H1 (cell line): ENCODE data around the gene TAS2R46. TPM values are rescaled to one million over a fixed set of nuclear protein-coding genes. Genes with fewer than 3 reads are reported as not detected.

Source experiments
- CTCF ChIA-PET: fragments of 300-600 bp; sonication (Branson Sonifier 250); formaldehyde crosslinking; loops from one replicate; lab custom pipeline; 2021; ENCODE audit not compliant: partially characterized antibody; lab: Charles Lee
- POLR2A ChIA-PET: fragments of 300-600 bp; sonication (Branson Sonifier 250); formaldehyde crosslinking; loops from one replicate; lab custom pipeline; 2021; ENCODE audit warnings: inconsistent platforms; ENCODE audit not compliant: partially characterized antibody; lab: Charles Lee
- DNase-seq, 2 experiments: peaks; one replicate each; pipeline versions ENCODE4 v3.0.0 to v3.0.0-alpha.2; 2010 to 2022; ENCODE audit warnings: low spot score in 2 of 2, low read depth in 1 of 2, mixed read lengths in 1 of 2
- FAIRE-seq: peaks from 2 replicates; lab custom pipeline; 2011; peaks lifted over from hg19 to GRCh38; lab: Jason Lieb, UNC
- H2AFZ ChIP-seq: 2 replicates; pipeline ENCODE4 v1.8.1; 2012; ENCODE audit warnings: low read length, inconsistent platforms
- H2AK5ac ChIP-seq: 2 replicates; pipeline ENCODE4 v1.6.1; 2013; ENCODE audit warnings: low read depth, low read length
- H2BK120ac ChIP-seq: replicated peaks from 2 replicates; pipeline ENCODE3; 2013; ENCODE audit warnings: low read depth, low read length, inconsistent platforms
- H2BK12ac ChIP-seq: 2 replicates; pipeline ENCODE4 v1.6.1; 2013; ENCODE audit warnings: low read depth, low read length
- H2BK15ac ChIP-seq: 2 replicates; pipeline ENCODE4 v1.6.1; 2013; ENCODE audit warnings: low read length
- H2BK20ac ChIP-seq: 2 replicates; pipeline ENCODE4 v1.6.1; 2013; ENCODE audit warnings: low read length
- H2BK5ac ChIP-seq: 2 replicates; pipeline ENCODE4 v1.6.1; 2013; ENCODE audit warnings: low read depth, low read length
- H3K14ac ChIP-seq: 2 replicates; pipeline ENCODE4 v1.6.1; 2013; ENCODE audit warnings: inconsistent platforms; ENCODE audit not compliant: insufficient read length
- H3K18ac ChIP-seq: 2 replicates; pipeline ENCODE4 v1.6.1; 2013; ENCODE audit warnings: low read length; ENCODE audit errors: extremely low read depth
- H3K23ac ChIP-seq: 2 replicates; pipeline ENCODE4 v1.6.1; 2013; ENCODE audit warnings: inconsistent platforms; ENCODE audit not compliant: insufficient read length
- H3K23me2 ChIP-seq: 2 replicates; pipeline ENCODE4 v1.6.1; 2013; ENCODE audit warnings: low read depth, low read length
- H3K27ac ChIP-seq: 2 replicates; pipeline ENCODE4 v1.6.1; 2011; ENCODE audit warnings: low read depth, low read length, inconsistent platforms
- H3K27me3 ChIP-seq, 4 experiments: replicated peaks in 1 of 4; 1 replicate in 1 of 4; 2 replicates in 3 of 4; pipeline versions ENCODE4 v1.6.1 to v1.8.1; 2011 to 2013; ENCODE audit warnings: low read length in 3 of 4, mild to moderate bottlenecking in 3 of 4, inconsistent platforms in 2 of 4, mixed read lengths in 2 of 4, moderate library complexity in 1 of 4; ENCODE audit not compliant: control insufficient read depth in 3 of 4, insufficient read depth in 3 of 4; ENCODE audit errors: extremely low read depth in 1 of 4
- H3K36me3 ChIP-seq, 4 experiments: 2 replicates each; pipeline versions ENCODE4 v1.6.1 to v1.8.1; 2011 to 2013; ENCODE audit warnings: mild to moderate bottlenecking in 4 of 4, low read length in 3 of 4, moderate library complexity in 2 of 4, control low read depth in 1 of 4, inconsistent platforms in 1 of 4; ENCODE audit not compliant: insufficient read depth in 4 of 4, control insufficient read depth in 2 of 4
- H3K4ac ChIP-seq: replicated peaks from 2 replicates; pipeline ENCODE3; 2013; ENCODE audit warnings: low read length, low read depth, mixed read lengths, inconsistent platforms; ENCODE audit not compliant: insufficient read length
- H3K4me1 ChIP-seq, 4 experiments: replicated peaks in 1 of 4; 1 replicate in 1 of 4; 2 replicates in 3 of 4; pipeline versions ENCODE4 v1.6.1 to v1.8.1; 2011 to 2013; ENCODE audit warnings: low read length in 3 of 4, inconsistent platforms in 2 of 4, mixed read lengths in 1 of 4; ENCODE audit not compliant: insufficient read depth in 4 of 4, control insufficient read depth in 3 of 4
- H3K4me2 ChIP-seq, 2 experiments: 2 replicates each; pipeline versions ENCODE4 v1.6.1 to v1.8.1; 2011 to 2013; ENCODE audit warnings: low read depth in 2 of 2, low read length in 2 of 2, control low read depth in 1 of 2, inconsistent platforms in 1 of 2, mild to moderate bottlenecking in 1 of 2; ENCODE audit not compliant: insufficient read depth in 1 of 2
- H3K4me3 ChIP-seq, 4 experiments: fragments of 200-600, 300-600 bp in 1 of 4; sonication (generic), shearing (Covaris generic), sonication (Bioruptor Twin) in 1 of 4; 2 replicates each; pipeline versions ENCODE4 v1.5.1 to v1.8.1; 2011 to 2016; ENCODE audit warnings: low read length in 4 of 4, low read depth in 3 of 4, control low read depth in 2 of 4, inconsistent platforms in 2 of 4, mild to moderate bottlenecking in 2 of 4, mixed read lengths in 1 of 4, moderate library complexity in 1 of 4; ENCODE audit not compliant: insufficient read depth in 2 of 4; ENCODE audit errors: extremely low read depth in 1 of 4
- H3K56ac ChIP-seq: replicated peaks from 2 replicates; pipeline ENCODE3; 2013; ENCODE audit warnings: low read depth, mild to moderate bottlenecking, mixed read lengths, low read length, inconsistent platforms; ENCODE audit not compliant: insufficient read length
- H3K79me1 ChIP-seq: 2 replicates; pipeline ENCODE4 v1.6.1; 2013; ENCODE audit warnings: low read depth, low read length, control low read depth
- H3K79me2 ChIP-seq, 2 experiments: 2 replicates each; pipeline versions ENCODE4 v1.6.1 to v1.8.1; 2012 to 2013; ENCODE audit warnings: low read length in 2 of 2, mild to moderate bottlenecking in 2 of 2, inconsistent platforms in 1 of 2; ENCODE audit not compliant: insufficient read depth in 2 of 2, control insufficient read depth in 1 of 2
- H3K9ac ChIP-seq, 4 experiments: replicated peaks in 1 of 4; 1 replicate in 1 of 4; 2 replicates in 3 of 4; pipeline versions ENCODE4 v1.6.1 to v1.8.1; 2011 to 2013; ENCODE audit warnings: low read depth in 3 of 4, low read length in 3 of 4, control low read depth in 2 of 4, mild to moderate bottlenecking in 2 of 4, moderate library complexity in 2 of 4, inconsistent platforms in 1 of 4; ENCODE audit errors: extremely low read depth in 1 of 4
- H3K9me3 ChIP-seq, 2 experiments: 2 replicates each; pipeline versions ENCODE4 v1.6.1 to v1.8.1; 2012 to 2013; ENCODE audit warnings: mild to moderate bottlenecking in 2 of 2, moderate library complexity in 2 of 2, control low read depth in 1 of 2, inconsistent platforms in 1 of 2, low read depth in 1 of 2, low read length in 1 of 2, mixed read lengths in 1 of 2; ENCODE audit not compliant: insufficient read depth in 2 of 2
- H4K20me1 ChIP-seq, 2 experiments: replicated peaks in 1 of 2; 2 replicates each; pipeline versions ENCODE3 to v1.8.1; 2011 to 2013; ENCODE audit warnings: inconsistent platforms in 2 of 2, low read length in 2 of 2, mild to moderate bottlenecking in 1 of 2; ENCODE audit not compliant: insufficient read depth in 2 of 2, control insufficient read depth in 1 of 2
- H4K5ac ChIP-seq: 2 replicates; pipeline ENCODE4 v1.6.1; 2013; ENCODE audit warnings: low read length, low read depth, mixed read lengths, inconsistent platforms; ENCODE audit not compliant: insufficient read length
- H4K8ac ChIP-seq: 2 replicates; pipeline ENCODE4 v1.8.0; 2013; ENCODE audit warnings: mild to moderate bottlenecking, moderate library complexity, low read length, inconsistent platforms; ENCODE audit not compliant: insufficient read depth; ENCODE audit errors: extremely low read depth
- H4K91ac ChIP-seq: replicated peaks from 2 replicates; pipeline ENCODE3; 2013; ENCODE audit warnings: low read length, mixed read lengths, inconsistent platforms; ENCODE audit not compliant: insufficient read length
- BRCA1 ChIP-seq: IDR thresholded peaks from 2 replicates; pipeline ENCODE4 v1.6.1; 2012; ENCODE audit warnings: low read depth, low read length, improper control_type of control experiment
- CBX5 ChIP-seq: fragments of 300-800, 300-1000 bp; sonication (generic); IDR thresholded peaks from 2 replicates; pipeline ENCODE4 v1.7.1; 2016; ENCODE audit warnings: antibody characterized with exemption, low read length, low read depth
- CHD1 ChIP-seq: IDR thresholded peaks from 2 replicates; pipeline ENCODE4 v1.6.1; 2012; ENCODE audit warnings: low read depth, low read length, improper control_type of control experiment
- EGR1 ChIP-seq: IDR thresholded peaks from 2 replicates; pipeline ENCODE4 v1.6.1; 2011; ENCODE audit warnings: low read depth, low read length, borderline replicate concordance
- EP300 ChIP-seq, 2 experiments: IDR thresholded peaks; 1 replicate in 1 of 2; 2 replicates in 1 of 2; pipeline ENCODE4 v1.6.1; 2011 to 2012; ENCODE audit warnings: low read depth in 2 of 2, low read length in 2 of 2, mild to moderate bottlenecking in 2 of 2, borderline replicate concordance in 1 of 2, inconsistent platforms in 1 of 2, moderate library complexity in 1 of 2
- JUND ChIP-seq: IDR thresholded peaks from 2 replicates; pipeline ENCODE4 v1.6.1; 2011; ENCODE audit warnings: mild to moderate bottlenecking, improper control_type of control experiment, low read length
- MAFK ChIP-seq: IDR thresholded peaks from 2 replicates; pipeline ENCODE4 v1.6.1; 2012; ENCODE audit warnings: low read depth, mild to moderate bottlenecking, improper control_type of control experiment, low read length
- NANOG ChIP-seq: IDR thresholded peaks from 2 replicates; pipeline ENCODE4 v1.6.1; 2011; ENCODE audit warnings: low read length, low read depth, mild to moderate bottlenecking, inconsistent platforms; ENCODE audit not compliant: insufficient read depth, poor library complexity, severe bottlenecking
- SIN3A ChIP-seq, 2 experiments: IDR thresholded peaks in 1 of 2; conservative IDR thresholded peaks in 1 of 2; 2 replicates each; pipeline ENCODE4 v1.6.1; 2011 to 2012; ENCODE audit warnings: low read length in 2 of 2, improper control_type of control experiment in 1 of 2, low read depth in 1 of 2, mild to moderate bottlenecking in 1 of 2
- SP4 ChIP-seq: IDR thresholded peaks from 2 replicates; pipeline ENCODE4 v1.6.1; 2012; ENCODE audit warnings: low read length, inconsistent platforms
- SRF ChIP-seq: IDR thresholded peaks from 2 replicates; pipeline ENCODE4 v1.6.1; 2011; ENCODE audit warnings: mild to moderate bottlenecking, low read depth, low read length, moderate library complexity
- TBP ChIP-seq: IDR thresholded peaks from 2 replicates; pipeline ENCODE4 v1.6.1; 2011; ENCODE audit warnings: low read depth, low read length, improper control_type of control experiment
- WGBS, 2 experiments: shearing (Covaris generic) in 1 of 2; methylation state at CpG; one replicate each; pipeline versions ENCODE4 v1.1.6 to v1.1.7; 2013 to 2015; ENCODE audit warnings: low lambda C conversion rate in 2 of 2, mixed read lengths in 2 of 2, inconsistent platforms in 1 of 2, low coverage in 1 of 2, missing lambda C conversion rate in 1 of 2; ENCODE audit not compliant: insufficient replicate concordance in 2 of 2, insufficient coverage in 1 of 2, insufficient read length in 1 of 2; ENCODE audit errors: extremely low coverage in 1 of 2, missing lambda C conversion rate in 1 of 2; 5-methylcytosine and 5-hydroxymethylcytosine counted together
- polyA plus RNA-seq, 7 experiments: library from polyadenylated mRNA; depleted of rRNA in 3 of 7; stranded (reverse) in 5 of 7; unstranded in 2 of 7; fragments of >200 nt in 5 of 7; fragments of 200-250 nt in 2 of 7; gene quantifications; 1 replicate in 5 of 7; 2 replicates in 1 of 7; 4 replicates in 1 of 7; pipeline versions ENCODE4 v1.2.1 to v1.2.3, GENCODE V29; 2011 to 2013; ENCODE audit warnings: missing spikeins in 2 of 7, mixed read lengths in 2 of 7
- total RNA-seq: library from RNA; stranded (reverse); fragmentation: NEBNext Ultra II Directional; extraction: Animal tissue kit (Norgen Biotek cat#: 25700); gene quantifications from 2 replicates; pipeline ENCODE4 v1.2.1, GENCODE V29; 2021
- TF ChIP-seq, protein P1 (sequence below): IDR thresholded peaks from 2 replicates; pipeline ENCODE4 v1.6.1; 2012; ENCODE audit warnings: inconsistent platforms

TAS2R46 gene
- total and polyA plus RNA-seq, 2 of the 8 experiments (the other 6 are each of a cell fraction or from before 2014, with no cell fraction given) = 0.14 TPM; not detected in 1

DNA sequence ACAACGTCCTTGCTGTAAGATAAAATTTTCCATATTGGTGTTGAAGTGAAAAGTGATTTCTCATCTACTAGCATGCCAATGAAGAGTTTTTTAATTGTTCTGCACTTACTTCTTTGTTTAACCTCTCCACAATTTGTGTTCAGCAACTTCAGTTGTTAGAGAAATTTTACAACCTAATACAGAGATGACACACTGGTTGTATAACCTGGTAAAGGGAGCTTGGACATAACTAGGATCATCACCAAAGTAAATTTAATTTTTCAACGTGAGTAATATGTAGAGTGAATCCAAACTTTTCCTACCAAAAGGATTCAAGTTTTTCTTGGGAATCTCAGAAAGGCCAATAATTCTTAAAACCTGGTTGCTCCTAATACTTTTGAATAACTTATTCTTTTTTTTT lies 43.5 kb upstream of the TAS2R46 start:
- H2AK5ac ChIP-seq = no peak overlapping the region
- no peak overlapping the region for H2BK120ac ChIP-seq
- TF ChIP-seq JUND (no peak), NANOG (no peak), CBX5 (no peak), MAFK (no peak), SRF (no peak), TBP (no peak), SP4 (no peak), CHD1 (no peak), SIN3A (conservative IDR thresholded peaks at IDR 0.05 in 1 of 2, IDR thresholded peaks at IDR 0.05 in 1 of 2; ENCODE audit: low read depth in 1 of 2, low read length in 2 of 2) (no peak), BRCA1 (no peak), EGR1 (no peak), EP300 (IDR thresholded peaks at IDR 0.05; ENCODE audit: borderline replicate concordance in 1 of 2, low read depth in 2 of 2, low read length in 2 of 2) (no peak)
- TF ChIP-seq, protein P1, sequence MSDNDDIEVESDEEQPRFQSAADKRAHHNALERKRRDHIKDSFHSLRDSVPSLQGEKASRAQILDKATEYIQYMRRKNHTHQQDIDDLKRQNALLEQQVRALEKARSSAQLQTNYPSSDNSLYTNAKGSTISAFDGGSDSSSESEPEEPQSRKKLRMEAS = no peak
- H4K5ac ChIP-seq = no peak overlapping the region
- no peak overlapping the region for H4K8ac ChIP-seq
- H3K18ac ChIP-seq = no peak overlapping the region
- no peak for FAIRE-seq
- H4K91ac ChIP-seq = no peak overlapping the region
- no peaks in the 10 kb centered on the region; a peak in 1 of 4 replicates for H3K9me3 ChIP-seq
- no peaks in the 10 kb centered on the region; the same call in 1 of the 2 replicates for H3K79me1 ChIP-seq
- H2BK5ac ChIP-seq = no peak overlapping the region
- CTCF ChIA-PET = no interaction called here
- H3K4me2 ChIP-seq = no peak overlapping the region
- 58% methylated on average over 2 of the region's 2 CpGs; no CpG with 5 or more reads in 1 of the 2 experiments for WGBS, 2 experiments
- H3K23me2 ChIP-seq = no peaks in the 10 kb centered on the region
- H3K14ac ChIP-seq = no peak overlapping the region
- H3K23ac ChIP-seq = no peak overlapping the region
- H3K9ac ChIP-seq = no peak overlapping the region
- H3K56ac ChIP-seq = no peak overlapping the region
- H3K4me1 ChIP-seq = no peaks in the 10 kb centered on the region
- H4K20me1 ChIP-seq = no peaks in the 10 kb centered on the region
- H3K27me3 ChIP-seq = no peaks in the 10 kb centered on the region
- no peak overlapping the region for H2BK15ac ChIP-seq
- DNase-seq = no peak
- H2AFZ ChIP-seq = no peak overlapping the region
- 0 out of 8 replicates have a peak, but pooled peaks cover 0 to 5% (median 0%) of the 10 kb centered on the region in 4 experiments for H3K36me3 ChIP-seq
- no peak overlapping the region for H3K4me3 ChIP-seq
- peaks cover 3 to 56% of the 10 kb centered on the region in 2 experiments; a peak in 2 of 4 replicates for H3K79me2 ChIP-seq
- H2BK12ac ChIP-seq = no peak overlapping the region
- H3K4ac ChIP-seq = no peak overlapping the region
- POLR2A ChIA-PET = no interaction called here
- H2BK20ac ChIP-seq = no peak overlapping the region
- H3K27ac ChIP-seq = no peak overlapping the region
